ENCODE data around the gene YBX1. TPM values are rescaled to one million over a fixed set of nuclear protein-coding genes. Genes with fewer than 3 reads are reported as not detected.

Gene YBX1
- total RNA-seq, 1 donor from 2014 or later: 538 TPM

DNA sequence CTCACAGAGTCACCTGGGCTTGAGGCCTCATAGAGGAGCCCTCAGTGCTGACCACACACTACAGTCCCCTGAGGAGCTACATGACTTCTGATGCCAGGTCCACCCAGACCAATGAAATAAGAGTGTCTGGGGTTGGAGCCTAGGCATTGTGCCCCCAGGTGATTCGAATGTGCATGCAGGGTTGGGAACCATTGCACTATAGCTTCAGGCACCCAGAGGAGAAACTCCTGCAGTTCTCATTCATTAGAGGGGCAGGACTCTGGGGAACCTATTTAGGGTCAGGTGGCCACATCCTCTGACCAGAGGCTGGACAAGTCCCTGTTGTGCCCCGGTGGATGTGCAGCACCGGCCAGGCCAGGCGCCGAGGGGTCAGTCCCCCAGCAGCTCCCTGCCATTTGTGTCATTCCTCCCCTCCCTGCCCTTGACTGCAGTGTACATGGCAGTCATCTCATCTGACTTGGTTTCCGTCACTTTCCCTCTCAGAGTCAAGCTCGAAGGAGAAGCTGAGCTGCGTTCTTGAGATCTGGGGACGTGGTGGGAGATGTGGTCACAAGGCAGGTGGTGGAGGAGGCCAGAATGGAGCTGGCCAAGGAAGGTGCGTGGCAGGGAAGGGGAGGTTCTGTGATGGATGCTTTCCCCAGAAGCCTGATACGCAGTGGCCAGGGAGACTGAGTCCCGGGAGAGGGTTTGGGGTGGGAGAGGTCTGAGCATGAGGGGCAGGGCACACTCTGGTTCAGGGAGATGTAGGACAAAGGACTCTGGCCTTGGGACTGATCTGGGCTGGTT is 51.4 kb downstream of the YBX1 start:
- Mint-ChIP-seq H3K27me3 (ENCODE audit: unreplicated experiment) (no peaks in the 10 kb centered on the region), H3K27ac (ENCODE audit: unreplicated experiment) (no peak overlapping the region), H3K36me3 (ENCODE audit: unreplicated experiment) (no peaks in the 10 kb centered on the region), H3K4me3 (ENCODE audit: unreplicated experiment) (no peak overlapping the region), H3K4me1 (ENCODE audit: unreplicated experiment) (peaks cover 1% of the 10 kb centered on the region), H3K9me3 (ENCODE audit: unreplicated experiment) (no peaks in the 10 kb centered on the region)
- TF ChIP-seq, protein P1, sequence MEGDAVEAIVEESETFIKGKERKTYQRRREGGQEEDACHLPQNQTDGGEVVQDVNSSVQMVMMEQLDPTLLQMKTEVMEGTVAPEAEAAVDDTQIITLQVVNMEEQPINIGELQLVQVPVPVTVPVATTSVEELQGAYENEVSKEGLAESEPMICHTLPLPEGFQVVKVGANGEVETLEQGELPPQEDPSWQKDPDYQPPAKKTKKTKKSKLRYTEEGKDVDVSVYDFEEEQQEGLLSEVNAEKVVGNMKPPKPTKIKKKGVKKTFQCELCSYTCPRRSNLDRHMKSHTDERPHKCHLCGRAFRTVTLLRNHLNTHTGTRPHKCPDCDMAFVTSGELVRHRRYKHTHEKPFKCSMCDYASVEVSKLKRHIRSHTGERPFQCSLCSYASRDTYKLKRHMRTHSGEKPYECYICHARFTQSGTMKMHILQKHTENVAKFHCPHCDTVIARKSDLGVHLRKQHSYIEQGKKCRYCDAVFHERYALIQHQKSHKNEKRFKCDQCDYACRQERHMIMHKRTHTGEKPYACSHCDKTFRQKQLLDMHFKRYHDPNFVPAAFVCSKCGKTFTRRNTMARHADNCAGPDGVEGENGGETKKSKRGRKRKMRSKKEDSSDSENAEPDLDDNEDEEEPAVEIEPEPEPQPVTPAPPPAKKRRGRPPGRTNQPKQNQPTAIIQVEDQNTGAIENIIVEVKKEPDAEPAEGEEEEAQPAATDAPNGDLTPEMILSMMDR (IDR thresholded peaks at IDR 0.05): no peak
- no peak for DNase-seq (ENCODE audit: extremely low spot score, unreplicated experiment)

GRCh38 chr1:42734201-42735035 is 52.2 kb downstream of the YBX1 start:
- no peaks in the 10 kb centered on the region for H3K9me3 Mint-ChIP-seq (ENCODE audit: unreplicated experiment)
- TF ChIP-seq, protein P1 (IDR thresholded peaks at IDR 0.05): no peak
- no peaks in the 10 kb centered on the region for H3K27me3 Mint-ChIP-seq (ENCODE audit: unreplicated experiment)

GRCh38 chr1:42735056-42735455 is 52.8 kb downstream of the YBX1 start:
- Mint-ChIP-seq H3K4me3 (ENCODE audit: unreplicated experiment) (no peak overlapping the region), H3K27me3 (ENCODE audit: unreplicated experiment) (no peaks in the 10 kb centered on the region), H3K9me3 (ENCODE audit: unreplicated experiment) (no peaks in the 10 kb centered on the region), H3K27ac (ENCODE audit: unreplicated experiment) (no peak overlapping the region), H3K4me1 (ENCODE audit: unreplicated experiment) (peaks cover 1% of the 10 kb centered on the region), H3K36me3 (ENCODE audit: unreplicated experiment) (no peaks in the 10 kb centered on the region)
- peak; percentile 81 for DNase-seq (ENCODE audit: extremely low spot score, unreplicated experiment)
- TF ChIP-seq, protein P1 (IDR thresholded peaks at IDR 0.05): no peak

More at GRCh38 chr1:42734201-42735035, 52.2 kb downstream of the YBX1 start:
- H3K36me3 Mint-ChIP-seq (ENCODE audit: unreplicated experiment): no peaks in the 10 kb centered on the region
- H3K27ac Mint-ChIP-seq (ENCODE audit: unreplicated experiment): no peak overlapping the region
- H3K4me1 Mint-ChIP-seq (ENCODE audit: unreplicated experiment): peaks cover 1% of the 10 kb centered on the region
- peak; percentile 42 for DNase-seq (ENCODE audit: extremely low spot score, unreplicated experiment)
- no peak overlapping the region for H3K4me3 Mint-ChIP-seq (ENCODE audit: unreplicated experiment)

DNA sequence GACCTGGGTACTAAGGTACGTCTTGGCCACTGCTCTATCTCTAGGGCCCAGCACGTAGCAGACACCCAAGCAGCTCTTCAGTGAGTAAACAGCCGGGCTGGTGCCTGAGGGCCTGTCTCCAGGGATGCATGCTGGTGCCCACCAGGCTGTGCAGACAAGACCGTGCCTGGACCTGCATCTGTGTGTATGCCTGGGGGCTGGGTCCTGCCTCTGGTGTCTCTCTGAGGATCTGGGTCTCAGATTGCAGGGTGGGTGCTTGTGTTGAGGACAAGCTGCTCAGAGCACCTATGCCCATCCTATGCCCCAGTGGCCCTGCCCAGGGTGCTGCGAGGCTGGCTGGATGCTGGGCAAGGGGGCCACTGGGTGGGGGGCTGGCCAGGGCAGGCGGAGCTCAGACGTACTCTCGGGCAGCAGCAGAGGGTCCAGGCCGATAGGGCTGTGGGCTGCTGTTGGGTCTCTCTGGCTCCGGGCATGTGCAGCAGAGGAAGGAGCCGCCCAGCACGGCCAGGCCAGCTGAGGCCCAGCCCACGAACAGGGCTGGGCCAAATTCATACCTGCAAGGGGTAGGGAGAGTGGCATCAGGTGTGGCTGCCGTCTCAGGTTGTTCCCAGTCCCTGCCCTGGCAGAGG is 53.4 kb downstream of the YBX1 start:
- H3K9me3 Mint-ChIP-seq (ENCODE audit: unreplicated experiment): no peaks in the 10 kb centered on the region
- H3K27me3 Mint-ChIP-seq (ENCODE audit: unreplicated experiment): no peaks in the 10 kb centered on the region
- peaks cover 1% of the 10 kb centered on the region for H3K4me1 Mint-ChIP-seq (ENCODE audit: unreplicated experiment)
- H3K4me3 Mint-ChIP-seq (ENCODE audit: unreplicated experiment): no peak overlapping the region
- TF ChIP-seq, protein P1 (IDR thresholded peaks at IDR 0.05): no peak
- DNase-seq (ENCODE audit: extremely low spot score, unreplicated experiment): peak; percentile 80
- no peak overlapping the region for H3K27ac Mint-ChIP-seq (ENCODE audit: unreplicated experiment)
- H3K36me3 Mint-ChIP-seq (ENCODE audit: unreplicated experiment): no peaks in the 10 kb centered on the region
